Epithelial cell of esophagus (primary cell): ENCODE measurements around the gene PPHLN1.
"Not testable (repeated sequence)": the region's sequence is repeated elsewhere in the genome, so short reads cannot be mapped to it uniquely, and the experiment has no call there.

ENCODE experiments used
- DNase-seq: peaks from one replicate; pipeline ENCODE4 v3.0.0; 2010; ENCODE audit warnings: low read depth
- H3K4me3 ChIP-seq: 2 replicates; pipeline ENCODE4 v1.5.1; 2011; ENCODE audit warnings: mild to moderate bottlenecking, low read length, control low read depth
- TF ChIP-seq, protein P1 (sequence below): IDR thresholded peaks from 2 replicates; pipeline ENCODE4 v1.5.1; 2011; ENCODE audit warnings: low read depth, mild to moderate bottlenecking, low read length, control low read depth, inconsistent platforms; ENCODE audit not compliant: insufficient read depth; ENCODE audit errors: missing control alignments

The PPHLN1 gene

GRCh38 chr12:42386308-42386707, 60.3 kb downstream of the PPHLN1 start:
- DNase-seq: no peak
- no peak overlapping the region for H3K4me3 ChIP-seq
- TF ChIP-seq, protein P1, sequence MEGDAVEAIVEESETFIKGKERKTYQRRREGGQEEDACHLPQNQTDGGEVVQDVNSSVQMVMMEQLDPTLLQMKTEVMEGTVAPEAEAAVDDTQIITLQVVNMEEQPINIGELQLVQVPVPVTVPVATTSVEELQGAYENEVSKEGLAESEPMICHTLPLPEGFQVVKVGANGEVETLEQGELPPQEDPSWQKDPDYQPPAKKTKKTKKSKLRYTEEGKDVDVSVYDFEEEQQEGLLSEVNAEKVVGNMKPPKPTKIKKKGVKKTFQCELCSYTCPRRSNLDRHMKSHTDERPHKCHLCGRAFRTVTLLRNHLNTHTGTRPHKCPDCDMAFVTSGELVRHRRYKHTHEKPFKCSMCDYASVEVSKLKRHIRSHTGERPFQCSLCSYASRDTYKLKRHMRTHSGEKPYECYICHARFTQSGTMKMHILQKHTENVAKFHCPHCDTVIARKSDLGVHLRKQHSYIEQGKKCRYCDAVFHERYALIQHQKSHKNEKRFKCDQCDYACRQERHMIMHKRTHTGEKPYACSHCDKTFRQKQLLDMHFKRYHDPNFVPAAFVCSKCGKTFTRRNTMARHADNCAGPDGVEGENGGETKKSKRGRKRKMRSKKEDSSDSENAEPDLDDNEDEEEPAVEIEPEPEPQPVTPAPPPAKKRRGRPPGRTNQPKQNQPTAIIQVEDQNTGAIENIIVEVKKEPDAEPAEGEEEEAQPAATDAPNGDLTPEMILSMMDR: no peak

GRCh38 chr12:42388086-42388485, 62.1 kb downstream of the PPHLN1 start:
- not testable (repeated sequence) for DNase-seq, H3K4me3 ChIP-seq

- DNase-seq: no peak
- H3K4me3 ChIP-seq: no peak overlapping the region
- TF ChIP-seq, protein P1: no peak
These were observed 68.5 kb downstream of the PPHLN1 start for GRCh38 chr12:42394429-42394828.

DNA sequence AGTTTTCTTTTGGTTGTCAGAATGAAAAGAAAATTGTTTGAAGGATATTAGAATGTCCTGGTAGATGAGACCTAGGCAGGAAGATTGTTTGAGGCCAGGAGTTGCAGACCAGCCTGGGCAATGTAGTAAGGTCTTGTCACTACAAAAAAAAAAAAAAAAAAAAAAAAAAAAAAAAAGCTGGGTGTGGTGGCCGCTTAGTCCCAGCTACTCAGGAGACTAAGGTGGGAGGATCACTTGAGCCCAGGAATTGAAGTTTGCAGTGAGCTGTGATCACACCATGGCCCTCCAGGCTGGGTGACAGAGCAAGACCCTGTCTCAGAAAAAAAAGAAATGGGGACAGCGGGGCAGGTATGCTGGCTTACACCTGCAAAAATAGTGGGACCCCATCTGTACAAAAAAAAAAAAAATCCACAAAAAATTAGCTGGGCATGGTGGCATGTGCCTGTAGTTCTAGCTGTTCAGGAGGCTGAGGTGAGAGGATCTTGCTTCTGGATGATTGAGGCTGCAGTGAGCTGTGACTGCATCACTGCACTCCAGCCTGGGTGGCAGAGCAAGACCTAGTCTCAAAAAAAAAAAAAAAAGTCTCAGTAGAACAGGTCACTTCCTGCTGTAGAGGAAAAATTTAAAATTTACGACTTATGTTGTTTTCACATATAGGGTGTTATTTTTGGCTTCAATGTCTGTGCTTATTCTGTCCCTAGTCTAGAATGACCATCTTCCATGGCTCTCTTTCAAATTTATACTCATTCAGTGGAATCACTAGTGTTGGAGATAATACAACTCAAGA, 70.7 kb downstream of the PPHLN1 start:
- DNase-seq: no peak
- no peak overlapping the region for H3K4me3 ChIP-seq
- TF ChIP-seq, protein P1: no peak

GRCh38 chr12:42402821-42403411, 76.9 kb downstream of the PPHLN1 start:
- no peak overlapping the region for H3K4me3 ChIP-seq
- no peak for DNase-seq
- TF ChIP-seq, protein P1: no peak

DNA sequence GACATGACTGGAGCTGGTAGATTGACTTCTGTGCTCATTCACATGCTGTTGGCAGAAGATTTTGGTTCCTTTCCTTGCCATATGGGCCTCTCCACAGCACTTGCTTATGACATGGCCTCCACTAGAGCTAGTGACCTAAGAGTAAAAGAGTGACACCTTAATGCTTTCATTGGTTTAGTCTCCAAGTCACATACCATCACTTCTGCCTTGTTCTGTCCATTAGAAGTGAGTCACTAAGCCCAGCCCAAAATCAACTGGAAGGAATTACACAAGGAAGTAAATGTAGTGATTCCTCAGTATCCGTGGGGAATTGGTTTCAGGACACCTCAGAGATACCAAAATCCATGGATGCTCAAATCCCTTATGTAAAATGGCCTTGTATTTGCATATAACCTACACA, 81.3 kb downstream of the PPHLN1 start:
- TF ChIP-seq, protein P1: no peak
- no peak overlapping the region for H3K4me3 ChIP-seq
- peak; percentile 57 for DNase-seq

DNA sequence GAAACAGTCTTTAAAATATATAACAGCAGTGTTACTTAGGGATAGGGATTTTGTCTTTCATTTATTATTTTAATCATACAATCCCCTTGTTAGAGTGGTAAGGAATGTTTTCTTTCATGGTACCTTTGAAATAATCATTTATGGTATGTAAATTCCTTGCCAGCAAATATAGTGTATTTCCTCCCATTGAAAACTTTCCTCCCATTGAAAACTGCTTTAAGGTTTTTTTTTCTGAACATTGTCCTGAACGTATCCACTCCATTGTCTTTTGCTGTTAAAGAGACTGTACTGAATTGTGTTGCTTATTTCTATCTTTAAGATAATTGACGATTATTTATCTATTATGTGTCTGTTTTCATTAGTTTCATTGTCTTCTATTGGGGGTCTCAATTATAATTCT, 83.5 kb downstream of the PPHLN1 start:
- DNase-seq: no peak
- TF ChIP-seq, protein P1: no peak
- H3K4me3 ChIP-seq: no peak overlapping the region
